ENCODE data around the gene HSPB8. TPM values are rescaled to one million over a fixed set of nuclear protein-coding genes. Genes with fewer than 3 reads are reported as not detected.

The HSPB8 gene
- polyA plus RNA-seq, 1 donor from 2014 or later = not detected

- H2AFZ ChIP-seq (ENCODE audit: low read depth, low read length) = no peak overlapping the region
- peaks cover 6% of the 10 kb centered on the region for H3K9me3 ChIP-seq (ENCODE audit: low read length)
- H3K4me2 ChIP-seq (ENCODE audit: low read length) = no peak overlapping the region
- no peaks in the 10 kb centered on the region for H3K79me2 ChIP-seq (replicated peaks; ENCODE audit: insufficient read depth, low read length)
- no peak overlapping the region for H3K9ac ChIP-seq (ENCODE audit: low read length)
- no peak overlapping the region for H3K4me3 ChIP-seq (ENCODE audit: low read length)
- no peaks in the 10 kb centered on the region for H3K27me3 ChIP-seq (ENCODE audit: insufficient read depth, low read depth, low read length)
- no peaks in the 10 kb centered on the region for H4K20me1 ChIP-seq (ENCODE audit: insufficient read depth)
- peaks cover 23% of the 10 kb centered on the region for H3K36me3 ChIP-seq (ENCODE audit: insufficient read depth, low read length)
- H3K9me2 ChIP-seq (ENCODE audit: insufficient read depth, low read length) = no peaks in the 10 kb centered on the region
- TF ChIP-seq EP300 (conservative IDR thresholded peaks at IDR 0.05; ENCODE audit: poor library complexity, severe bottlenecking) (no peak), TAF1 (IDR thresholded peaks at IDR 0.05; ENCODE audit: low read depth) (no peak), SMC3 (conservative IDR thresholded peaks at IDR 0.05; ENCODE audit: poor library complexity) (no peak), EZH2 (IDR thresholded peaks at IDR 0.05; ENCODE audit: borderline replicate concordance, insufficient read depth, low read length, poor library complexity, severe bottlenecking) (no peak), POLR2AphosphoS5 (IDR thresholded peaks at IDR 0.05) (no peak), RAD21 (conservative IDR thresholded peaks at IDR 0.05) (no peak), REST (IDR thresholded peaks at IDR 0.05; ENCODE audit: borderline replicate concordance) (no peak), MXI1 (conservative IDR thresholded peaks at IDR 0.05; ENCODE audit: poor library complexity, severe bottlenecking) (no peak)
- TF ChIP-seq, protein P1, sequence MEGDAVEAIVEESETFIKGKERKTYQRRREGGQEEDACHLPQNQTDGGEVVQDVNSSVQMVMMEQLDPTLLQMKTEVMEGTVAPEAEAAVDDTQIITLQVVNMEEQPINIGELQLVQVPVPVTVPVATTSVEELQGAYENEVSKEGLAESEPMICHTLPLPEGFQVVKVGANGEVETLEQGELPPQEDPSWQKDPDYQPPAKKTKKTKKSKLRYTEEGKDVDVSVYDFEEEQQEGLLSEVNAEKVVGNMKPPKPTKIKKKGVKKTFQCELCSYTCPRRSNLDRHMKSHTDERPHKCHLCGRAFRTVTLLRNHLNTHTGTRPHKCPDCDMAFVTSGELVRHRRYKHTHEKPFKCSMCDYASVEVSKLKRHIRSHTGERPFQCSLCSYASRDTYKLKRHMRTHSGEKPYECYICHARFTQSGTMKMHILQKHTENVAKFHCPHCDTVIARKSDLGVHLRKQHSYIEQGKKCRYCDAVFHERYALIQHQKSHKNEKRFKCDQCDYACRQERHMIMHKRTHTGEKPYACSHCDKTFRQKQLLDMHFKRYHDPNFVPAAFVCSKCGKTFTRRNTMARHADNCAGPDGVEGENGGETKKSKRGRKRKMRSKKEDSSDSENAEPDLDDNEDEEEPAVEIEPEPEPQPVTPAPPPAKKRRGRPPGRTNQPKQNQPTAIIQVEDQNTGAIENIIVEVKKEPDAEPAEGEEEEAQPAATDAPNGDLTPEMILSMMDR (IDR thresholded peaks at IDR 0.05; ENCODE audit: poor library complexity, severe bottlenecking) = no peak
- no peaks in the 10 kb centered on the region for H3F3A ChIP-seq (ENCODE audit: insufficient read depth, low read length, poor library complexity, severe bottlenecking)
- no peak overlapping the region for H3K27ac ChIP-seq (ENCODE audit: low read length)
Observed at GRCh38 chr12:119136811-119137410, 41.8 kb upstream of the HSPB8 start.

DNA sequence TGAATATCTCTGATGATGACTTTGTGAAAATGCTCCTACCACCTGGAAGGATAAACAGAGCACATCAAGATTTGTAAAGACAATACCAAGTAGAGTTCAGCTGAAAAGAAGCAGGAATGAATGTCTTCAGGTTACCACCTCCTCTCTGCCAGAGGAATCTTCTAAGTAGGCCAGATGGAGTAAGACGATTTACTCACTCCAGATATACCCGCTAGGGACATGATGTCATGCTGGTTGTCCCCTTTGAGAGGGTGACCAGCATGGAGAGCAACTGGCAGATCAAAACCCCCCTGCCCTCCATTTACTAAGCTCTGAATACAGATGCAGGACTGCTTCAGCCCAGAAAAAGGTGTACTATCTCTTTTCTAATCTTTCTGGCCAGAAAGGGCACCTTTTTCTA lies 39.3 kb upstream of the HSPB8 start:
- no peak for TF ChIP-seq EZH2 (IDR thresholded peaks at IDR 0.05; ENCODE audit: borderline replicate concordance, insufficient read depth, low read length, poor library complexity, severe bottlenecking)
- no peak for TF ChIP-seq RAD21 (conservative IDR thresholded peaks at IDR 0.05)
- TF ChIP-seq SMC3 (conservative IDR thresholded peaks at IDR 0.05; ENCODE audit: poor library complexity) = no peak
- no peak for TF ChIP-seq MXI1 (conservative IDR thresholded peaks at IDR 0.05; ENCODE audit: poor library complexity, severe bottlenecking)
- no peak for TF ChIP-seq POLR2AphosphoS5 (IDR thresholded peaks at IDR 0.05)
- no peak for TF ChIP-seq TAF1 (IDR thresholded peaks at IDR 0.05; ENCODE audit: low read depth)
- TF ChIP-seq, protein P1 (IDR thresholded peaks at IDR 0.05; ENCODE audit: poor library complexity, severe bottlenecking) = no peak
- TF ChIP-seq REST (IDR thresholded peaks at IDR 0.05; ENCODE audit: borderline replicate concordance) = no peak
- H3K4me2 ChIP-seq (ENCODE audit: low read length) = no peak overlapping the region

More for the DNA sequence above, 39.3 kb upstream of the HSPB8 start:
- H3K27me3 ChIP-seq (ENCODE audit: insufficient read depth, low read depth, low read length) = no peaks in the 10 kb centered on the region
- no peaks in the 10 kb centered on the region for H3F3A ChIP-seq (ENCODE audit: insufficient read depth, low read length, poor library complexity, severe bottlenecking)
- no peaks in the 10 kb centered on the region for H4K20me1 ChIP-seq (ENCODE audit: insufficient read depth)
- no peaks in the 10 kb centered on the region for H3K9me2 ChIP-seq (ENCODE audit: insufficient read depth, low read length)
- no peak overlapping the region for H3K4me3 ChIP-seq (ENCODE audit: low read length)
- H3K9ac ChIP-seq (ENCODE audit: low read length) = no peak overlapping the region
- H2AFZ ChIP-seq (ENCODE audit: low read depth, low read length) = no peak overlapping the region
- H3K79me2 ChIP-seq (replicated peaks; ENCODE audit: insufficient read depth, low read length) = no peaks in the 10 kb centered on the region
- H3K36me3 ChIP-seq (ENCODE audit: insufficient read depth, low read length) = peaks cover 4% of the 10 kb centered on the region
- no peak overlapping the region for H3K27ac ChIP-seq (ENCODE audit: low read length)
- H3K9me3 ChIP-seq (ENCODE audit: low read length) = no peaks in the 10 kb centered on the region
